Mammary epithelial cell (primary cell): ENCODE results near the gene PDE8B.

Experiments used
- EZH2 ChIP-seq: IDR thresholded peaks from 2 replicates; pipeline ENCODE4 v1.6.1; 2012; ENCODE audit warnings: low read length, inconsistent platforms, borderline replicate concordance
- TF ChIP-seq, protein P1 (sequence below), 2 donors: IDR thresholded peaks in 1 of 2; conservative IDR thresholded peaks in 1 of 2; 2 replicates each; pipeline ENCODE4 v1.5.1; 2011 to 2012; ENCODE audit warnings: inconsistent platforms in 2 of 2, low read length in 2 of 2, mild to moderate bottlenecking in 2 of 2, control low read depth in 1 of 2, low read depth in 1 of 2; ENCODE audit not compliant: insufficient read depth in 1 of 2; ENCODE audit errors: extremely low read depth in 1 of 2

DNA sequence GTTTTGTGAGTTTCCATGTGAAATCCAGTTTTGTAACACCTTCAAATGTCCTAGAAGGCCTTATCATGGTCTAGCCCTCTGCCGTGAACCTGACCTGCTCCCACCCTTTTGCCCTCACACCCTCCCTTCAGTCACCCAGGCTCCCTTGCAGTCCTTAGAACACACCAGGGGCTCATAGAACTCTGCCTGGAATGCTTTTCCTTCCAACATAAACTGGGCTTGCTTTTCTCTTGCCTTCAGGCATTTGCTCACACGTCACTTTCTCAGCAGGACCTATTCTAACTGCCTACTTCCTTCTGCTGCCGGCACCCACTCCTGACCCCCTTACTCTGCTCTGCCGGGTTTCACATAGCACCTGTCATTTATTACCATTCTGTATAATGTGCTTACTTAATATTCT, 111.9 kb downstream of the PDE8B start:
- no peak for TF ChIP-seq EZH2
- TF ChIP-seq, protein P1, sequence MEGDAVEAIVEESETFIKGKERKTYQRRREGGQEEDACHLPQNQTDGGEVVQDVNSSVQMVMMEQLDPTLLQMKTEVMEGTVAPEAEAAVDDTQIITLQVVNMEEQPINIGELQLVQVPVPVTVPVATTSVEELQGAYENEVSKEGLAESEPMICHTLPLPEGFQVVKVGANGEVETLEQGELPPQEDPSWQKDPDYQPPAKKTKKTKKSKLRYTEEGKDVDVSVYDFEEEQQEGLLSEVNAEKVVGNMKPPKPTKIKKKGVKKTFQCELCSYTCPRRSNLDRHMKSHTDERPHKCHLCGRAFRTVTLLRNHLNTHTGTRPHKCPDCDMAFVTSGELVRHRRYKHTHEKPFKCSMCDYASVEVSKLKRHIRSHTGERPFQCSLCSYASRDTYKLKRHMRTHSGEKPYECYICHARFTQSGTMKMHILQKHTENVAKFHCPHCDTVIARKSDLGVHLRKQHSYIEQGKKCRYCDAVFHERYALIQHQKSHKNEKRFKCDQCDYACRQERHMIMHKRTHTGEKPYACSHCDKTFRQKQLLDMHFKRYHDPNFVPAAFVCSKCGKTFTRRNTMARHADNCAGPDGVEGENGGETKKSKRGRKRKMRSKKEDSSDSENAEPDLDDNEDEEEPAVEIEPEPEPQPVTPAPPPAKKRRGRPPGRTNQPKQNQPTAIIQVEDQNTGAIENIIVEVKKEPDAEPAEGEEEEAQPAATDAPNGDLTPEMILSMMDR (conservative IDR thresholded peaks at IDR 0.05 in 1 of 2, IDR thresholded peaks at IDR 0.05 in 1 of 2; ENCODE audit: extremely low read depth in 1 of 2, insufficient read depth in 1 of 2, low read depth in 1 of 2, low read length in 2 of 2): no peak
